H1 (cell line): Measurements from ENCODE around the gene PAF1.

Experiments
- ASH2L ChIP-seq: fragments of 200-600, 300-600 bp; sonication (generic); IDR thresholded peaks from one replicate; pipeline ENCODE4 v1.7.1; 2017; ENCODE audit warnings: low read length
- EP300 ChIP-seq, 2 experiments: IDR thresholded peaks; 1 replicate in 1 of 2; 2 replicates in 1 of 2; pipeline ENCODE4 v1.6.1; 2011 to 2012; ENCODE audit warnings: low read depth in 2 of 2, low read length in 2 of 2, mild to moderate bottlenecking in 2 of 2, borderline replicate concordance in 1 of 2, inconsistent platforms in 1 of 2, moderate library complexity in 1 of 2
- POLR2AphosphoS5 ChIP-seq: IDR thresholded peaks from 2 replicates; pipeline ENCODE4 v1.6.1; 2011; ENCODE audit warnings: low read depth, low read length
- RFX5 ChIP-seq: IDR thresholded peaks from 2 replicates; pipeline ENCODE4 v1.6.1; 2011; ENCODE audit warnings: low read depth, low read length, improper control_type of control experiment, borderline replicate concordance
- SIN3A ChIP-seq, 2 experiments: IDR thresholded peaks in 1 of 2; conservative IDR thresholded peaks in 1 of 2; 2 replicates each; pipeline ENCODE4 v1.6.1; 2011 to 2012; ENCODE audit warnings: low read length in 2 of 2, improper control_type of control experiment in 1 of 2, low read depth in 1 of 2, mild to moderate bottlenecking in 1 of 2
- TF ChIP-seq, protein P1 (sequence below), 3 experiments: IDR thresholded peaks; 1 replicate in 2 of 3; 2 replicates in 1 of 3; pipeline versions ENCODE4 v1.5.1 to v1.6.1; 2011; ENCODE audit warnings: low read length in 3 of 3, mild to moderate bottlenecking in 3 of 3, inconsistent platforms in 2 of 3, low read depth in 1 of 3, moderate library complexity in 1 of 3; ENCODE audit not compliant: insufficient read depth in 1 of 3; ENCODE audit errors: control extremely low read depth in 1 of 3

- TF ChIP-seq ASH2L (no peak), POLR2AphosphoS5 (no peak), RFX5 (no peak), EP300 (IDR thresholded peaks at IDR 0.05; ENCODE audit: borderline replicate concordance in 1 of 2, low read depth in 2 of 2, low read length in 2 of 2) (no peak), SIN3A (conservative IDR thresholded peaks at IDR 0.05 in 1 of 2, IDR thresholded peaks at IDR 0.05 in 1 of 2; ENCODE audit: low read depth in 1 of 2, low read length in 2 of 2) (no peak)
- TF ChIP-seq, protein P1, sequence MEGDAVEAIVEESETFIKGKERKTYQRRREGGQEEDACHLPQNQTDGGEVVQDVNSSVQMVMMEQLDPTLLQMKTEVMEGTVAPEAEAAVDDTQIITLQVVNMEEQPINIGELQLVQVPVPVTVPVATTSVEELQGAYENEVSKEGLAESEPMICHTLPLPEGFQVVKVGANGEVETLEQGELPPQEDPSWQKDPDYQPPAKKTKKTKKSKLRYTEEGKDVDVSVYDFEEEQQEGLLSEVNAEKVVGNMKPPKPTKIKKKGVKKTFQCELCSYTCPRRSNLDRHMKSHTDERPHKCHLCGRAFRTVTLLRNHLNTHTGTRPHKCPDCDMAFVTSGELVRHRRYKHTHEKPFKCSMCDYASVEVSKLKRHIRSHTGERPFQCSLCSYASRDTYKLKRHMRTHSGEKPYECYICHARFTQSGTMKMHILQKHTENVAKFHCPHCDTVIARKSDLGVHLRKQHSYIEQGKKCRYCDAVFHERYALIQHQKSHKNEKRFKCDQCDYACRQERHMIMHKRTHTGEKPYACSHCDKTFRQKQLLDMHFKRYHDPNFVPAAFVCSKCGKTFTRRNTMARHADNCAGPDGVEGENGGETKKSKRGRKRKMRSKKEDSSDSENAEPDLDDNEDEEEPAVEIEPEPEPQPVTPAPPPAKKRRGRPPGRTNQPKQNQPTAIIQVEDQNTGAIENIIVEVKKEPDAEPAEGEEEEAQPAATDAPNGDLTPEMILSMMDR (IDR thresholded peaks at IDR 0.05; ENCODE audit: control extremely low read depth in 1 of 3, insufficient read depth in 1 of 3, low read depth in 1 of 3, low read length in 3 of 3), result no peak
These were observed 28.1 kb upstream of the PAF1 start for GRCh38 chr19:39419003-39419402.
